ENCODE measurements around the gene MGAT3. TPM values are rescaled to one million over a fixed set of nuclear protein-coding genes. Genes with fewer than 3 reads are reported as not detected.

The MGAT3 gene
- polyA plus RNA-seq, 1 donor from 2014 or later = 29.1 TPM

DNA sequence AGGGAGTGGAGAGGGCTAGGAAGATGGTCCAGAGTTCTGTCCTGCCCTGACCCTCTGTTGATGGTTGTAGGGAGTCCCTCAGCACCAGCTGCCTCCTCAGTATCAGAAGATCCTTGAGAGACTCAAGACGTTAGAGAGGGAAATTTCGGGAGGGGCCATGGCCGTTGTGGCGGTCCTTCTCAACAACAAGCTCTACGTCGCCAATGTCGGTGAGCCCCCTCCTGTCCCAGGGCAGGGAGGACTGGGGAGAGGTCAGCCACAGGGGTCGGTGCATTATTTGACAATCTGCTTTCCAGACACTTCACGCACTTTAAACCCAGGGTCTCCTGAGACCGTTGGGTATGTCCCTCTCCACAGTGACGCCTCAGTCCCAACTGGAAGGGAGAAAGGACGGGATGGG, 39.2 kb upstream of the MGAT3 start:
- Histone ChIP-seq H3K36me3 (ENCODE audit: insufficient read depth, low read length) (no peaks in the 10 kb centered on the region), H2AFZ (ENCODE audit: low read depth, low read length) (no peak overlapping the region), H3K27me3 (ENCODE audit: insufficient read depth, low read depth, low read length) (no peaks in the 10 kb centered on the region)

DNA sequence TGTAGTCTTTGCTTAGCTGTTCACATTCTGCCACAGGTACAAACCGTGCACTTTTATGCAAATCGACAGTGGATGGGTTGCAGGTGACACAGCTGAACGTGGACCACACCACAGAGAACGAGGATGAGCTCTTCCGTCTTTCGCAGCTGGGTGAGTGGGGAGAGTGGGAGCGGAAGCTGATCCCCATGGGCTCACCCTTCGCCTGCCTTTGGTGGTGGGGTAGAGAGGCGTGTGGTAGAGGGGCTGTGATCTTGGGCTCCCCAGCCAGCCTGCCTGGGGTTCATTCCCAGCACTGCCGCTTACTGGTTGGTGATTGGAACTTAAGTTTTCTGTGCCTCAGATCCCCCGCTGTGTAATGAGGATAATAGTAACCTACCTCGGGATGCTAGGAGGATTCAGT, 38.1 kb upstream of the MGAT3 start:
- no peaks in the 10 kb centered on the region for H3K9me2 ChIP-seq (ENCODE audit: insufficient read depth, low read length)
- no peak overlapping the region for H2AFZ ChIP-seq (ENCODE audit: low read depth, low read length)
- no peaks in the 10 kb centered on the region for H4K20me1 ChIP-seq (ENCODE audit: insufficient read depth)
- no peaks in the 10 kb centered on the region for H3K36me3 ChIP-seq (ENCODE audit: insufficient read depth, low read length)
- TF ChIP-seq POLR2AphosphoS5 (IDR thresholded peaks at IDR 0.05) (peak; percentile 31), RAD21 (conservative IDR thresholded peaks at IDR 0.05) (no peak), TAF1 (IDR thresholded peaks at IDR 0.05; ENCODE audit: low read depth) (no peak), MXI1 (conservative IDR thresholded peaks at IDR 0.05; ENCODE audit: poor library complexity, severe bottlenecking) (no peak), SMC3 (conservative IDR thresholded peaks at IDR 0.05; ENCODE audit: poor library complexity) (no peak), EZH2 (IDR thresholded peaks at IDR 0.05; ENCODE audit: borderline replicate concordance, insufficient read depth, low read length, poor library complexity, severe bottlenecking) (no peak), EP300 (conservative IDR thresholded peaks at IDR 0.05; ENCODE audit: poor library complexity, severe bottlenecking) (no peak)
- TF ChIP-seq, protein P1, sequence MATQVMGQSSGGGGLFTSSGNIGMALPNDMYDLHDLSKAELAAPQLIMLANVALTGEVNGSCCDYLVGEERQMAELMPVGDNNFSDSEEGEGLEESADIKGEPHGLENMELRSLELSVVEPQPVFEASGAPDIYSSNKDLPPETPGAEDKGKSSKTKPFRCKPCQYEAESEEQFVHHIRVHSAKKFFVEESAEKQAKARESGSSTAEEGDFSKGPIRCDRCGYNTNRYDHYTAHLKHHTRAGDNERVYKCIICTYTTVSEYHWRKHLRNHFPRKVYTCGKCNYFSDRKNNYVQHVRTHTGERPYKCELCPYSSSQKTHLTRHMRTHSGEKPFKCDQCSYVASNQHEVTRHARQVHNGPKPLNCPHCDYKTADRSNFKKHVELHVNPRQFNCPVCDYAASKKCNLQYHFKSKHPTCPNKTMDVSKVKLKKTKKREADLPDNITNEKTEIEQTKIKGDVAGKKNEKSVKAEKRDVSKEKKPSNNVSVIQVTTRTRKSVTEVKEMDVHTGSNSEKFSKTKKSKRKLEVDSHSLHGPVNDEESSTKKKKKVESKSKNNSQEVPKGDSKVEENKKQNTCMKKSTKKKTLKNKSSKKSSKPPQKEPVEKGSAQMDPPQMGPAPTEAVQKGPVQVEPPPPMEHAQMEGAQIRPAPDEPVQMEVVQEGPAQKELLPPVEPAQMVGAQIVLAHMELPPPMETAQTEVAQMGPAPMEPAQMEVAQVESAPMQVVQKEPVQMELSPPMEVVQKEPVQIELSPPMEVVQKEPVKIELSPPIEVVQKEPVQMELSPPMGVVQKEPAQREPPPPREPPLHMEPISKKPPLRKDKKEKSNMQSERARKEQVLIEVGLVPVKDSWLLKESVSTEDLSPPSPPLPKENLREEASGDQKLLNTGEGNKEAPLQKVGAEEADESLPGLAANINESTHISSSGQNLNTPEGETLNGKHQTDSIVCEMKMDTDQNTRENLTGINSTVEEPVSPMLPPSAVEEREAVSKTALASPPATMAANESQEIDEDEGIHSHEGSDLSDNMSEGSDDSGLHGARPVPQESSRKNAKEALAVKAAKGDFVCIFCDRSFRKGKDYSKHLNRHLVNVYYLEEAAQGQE (IDR thresholded peaks at IDR 0.05; ENCODE audit: borderline replicate concordance) = no peak
- TF ChIP-seq, protein P2, sequence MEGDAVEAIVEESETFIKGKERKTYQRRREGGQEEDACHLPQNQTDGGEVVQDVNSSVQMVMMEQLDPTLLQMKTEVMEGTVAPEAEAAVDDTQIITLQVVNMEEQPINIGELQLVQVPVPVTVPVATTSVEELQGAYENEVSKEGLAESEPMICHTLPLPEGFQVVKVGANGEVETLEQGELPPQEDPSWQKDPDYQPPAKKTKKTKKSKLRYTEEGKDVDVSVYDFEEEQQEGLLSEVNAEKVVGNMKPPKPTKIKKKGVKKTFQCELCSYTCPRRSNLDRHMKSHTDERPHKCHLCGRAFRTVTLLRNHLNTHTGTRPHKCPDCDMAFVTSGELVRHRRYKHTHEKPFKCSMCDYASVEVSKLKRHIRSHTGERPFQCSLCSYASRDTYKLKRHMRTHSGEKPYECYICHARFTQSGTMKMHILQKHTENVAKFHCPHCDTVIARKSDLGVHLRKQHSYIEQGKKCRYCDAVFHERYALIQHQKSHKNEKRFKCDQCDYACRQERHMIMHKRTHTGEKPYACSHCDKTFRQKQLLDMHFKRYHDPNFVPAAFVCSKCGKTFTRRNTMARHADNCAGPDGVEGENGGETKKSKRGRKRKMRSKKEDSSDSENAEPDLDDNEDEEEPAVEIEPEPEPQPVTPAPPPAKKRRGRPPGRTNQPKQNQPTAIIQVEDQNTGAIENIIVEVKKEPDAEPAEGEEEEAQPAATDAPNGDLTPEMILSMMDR (IDR thresholded peaks at IDR 0.05; ENCODE audit: poor library complexity, severe bottlenecking) = peak; percentile 22
- no peak overlapping the region for H3K9ac ChIP-seq (ENCODE audit: low read length)
- H3K4me3 ChIP-seq (ENCODE audit: low read length) = no peak overlapping the region
- H3K27me3 ChIP-seq (ENCODE audit: insufficient read depth, low read depth, low read length) = no peaks in the 10 kb centered on the region
- H3K4me2 ChIP-seq (ENCODE audit: low read length) = no peak overlapping the region
- no peak overlapping the region for H3K27ac ChIP-seq (ENCODE audit: low read length)
- no peaks in the 10 kb centered on the region for H3K79me2 ChIP-seq (replicated peaks; ENCODE audit: insufficient read depth, low read length)
- no peaks in the 10 kb centered on the region for H3F3A ChIP-seq (ENCODE audit: insufficient read depth, low read length, poor library complexity, severe bottlenecking)
- no peaks in the 10 kb centered on the region for H3K9me3 ChIP-seq (ENCODE audit: low read length)

More for the DNA sequence above, 39.2 kb upstream of the MGAT3 start:
- Histone ChIP-seq H3K4me2 (ENCODE audit: low read length) (no peak overlapping the region), H3K79me2 (replicated peaks; ENCODE audit: insufficient read depth, low read length) (no peaks in the 10 kb centered on the region), H3K9me2 (ENCODE audit: insufficient read depth, low read length) (no peaks in the 10 kb centered on the region), H3K27ac (ENCODE audit: low read length) (no peak overlapping the region), H3K4me3 (ENCODE audit: low read length) (no peak overlapping the region), H4K20me1 (ENCODE audit: insufficient read depth) (no peaks in the 10 kb centered on the region), H3K9me3 (ENCODE audit: low read length) (no peaks in the 10 kb centered on the region), H3F3A (ENCODE audit: insufficient read depth, low read length, poor library complexity, severe bottlenecking) (no peaks in the 10 kb centered on the region), H3K9ac (ENCODE audit: low read length) (no peak overlapping the region)
- TF ChIP-seq MXI1 (conservative IDR thresholded peaks at IDR 0.05; ENCODE audit: poor library complexity, severe bottlenecking) (no peak), TAF1 (IDR thresholded peaks at IDR 0.05; ENCODE audit: low read depth) (no peak), EZH2 (IDR thresholded peaks at IDR 0.05; ENCODE audit: borderline replicate concordance, insufficient read depth, low read length, poor library complexity, severe bottlenecking) (no peak), RAD21 (conservative IDR thresholded peaks at IDR 0.05) (no peak), SMC3 (conservative IDR thresholded peaks at IDR 0.05; ENCODE audit: poor library complexity) (no peak), EP300 (conservative IDR thresholded peaks at IDR 0.05; ENCODE audit: poor library complexity, severe bottlenecking) (no peak), POLR2AphosphoS5 (IDR thresholded peaks at IDR 0.05) (no peak)
- TF ChIP-seq, protein P2 (IDR thresholded peaks at IDR 0.05; ENCODE audit: poor library complexity, severe bottlenecking) = no peak
- TF ChIP-seq, protein P1 (IDR thresholded peaks at IDR 0.05; ENCODE audit: borderline replicate concordance) = no peak

Measured in neural cell (in vitro differentiated cells).